ENCODE data around the gene ASNSD1. TPM values are rescaled to one million over a fixed set of nuclear protein-coding genes. Genes with fewer than 3 reads are reported as not detected.
"Not testable (repeated sequence)": the region's sequence is repeated elsewhere in the genome, so short reads cannot be mapped to it uniquely, and the experiment has no call there.

The ASNSD1 gene
- total RNA-seq, 1 experiment from 2014 or later = 33.7 TPM

- Histone ChIP-seq H3K9ac (ENCODE audit: low read length) (no peak overlapping the region), H3K4me2 (ENCODE audit: low read length) (no peak overlapping the region), H3K79me2 (ENCODE audit: low read length) (no peaks in the 10 kb centered on the region), H3K9me2 (replicated peaks; ENCODE audit: low read length) (no peaks in the 10 kb centered on the region), H3K4me1 (ENCODE audit: insufficient read depth, low read length) (no peaks in the 10 kb centered on the region), H2AFZ (ENCODE audit: low read length) (no peak overlapping the region), H3F3A (ENCODE audit: low read length, unreplicated experiment) (no peaks in the 10 kb centered on the region), H3K27me3 (ENCODE audit: low read length) (no peaks in the 10 kb centered on the region), H3K36me3 (ENCODE audit: low read depth, low read length) (no peaks in the 10 kb centered on the region), H3K27ac (ENCODE audit: low read length) (no peak overlapping the region), H3K9me3 (ENCODE audit: low read length) (no peaks in the 10 kb centered on the region), H4K20me1 (ENCODE audit: low read length) (no peaks in the 10 kb centered on the region), H3K4me3 (ENCODE audit: low read length) (no peak overlapping the region)
- CTCF ChIA-PET = interaction anchor here (0.8 kb wide), 1 partner anchor 41 kb away, joined by 4 read pairs; no protein-coding TSS in a partner anchor
- no TSS peak for BruUV-seq (replicated peaks)
- peak; percentile 40; the same call in 1 of the 2 replicates for TF ChIP-seq CTCF (conservative IDR thresholded peaks at IDR 0.05; ENCODE audit: low read depth, low read length)
- TF ChIP-seq EZH2phosphoT487 (IDR thresholded peaks at IDR 0.05; ENCODE audit: borderline replicate concordance, low read length) = no peak
- POLR2A ChIA-PET (ENCODE audit: unreplicated experiment) = no interaction called here
- ATAC-seq (no peak), DNase-seq (peak; percentile 18)
- intact Hi-C loops (cut with micrococcal nuclease) = no loop called here
Observed at GRCh38 chr2:189702071-189702470, 40.8 kb downstream of the ASNSD1 start.

GRCh38 chr2:189709501-189710221, 48.4 kb downstream of the ASNSD1 start:
- no peak for ATAC-seq
- H3K79me2 ChIP-seq (ENCODE audit: low read length) = no peaks in the 10 kb centered on the region
- H3K4me3 ChIP-seq (ENCODE audit: low read length) = no peak overlapping the region

GRCh38 chr2:189717593-189717992, 56.3 kb downstream of the ASNSD1 start:
- ATAC-seq; DNase-seq; H3K36me3 ChIP-seq (ENCODE audit: low read depth, low read length); H3K9ac ChIP-seq (ENCODE audit: low read length); H2AFZ ChIP-seq (ENCODE audit: low read length); H3K9me3 ChIP-seq (ENCODE audit: low read length); POLR2A ChIA-PET (ENCODE audit: unreplicated experiment); H3K4me3 ChIP-seq (ENCODE audit: low read length); CTCF ChIA-PET; H3K27me3 ChIP-seq (ENCODE audit: low read length); H3K4me2 ChIP-seq (ENCODE audit: low read length); H4K20me1 ChIP-seq (ENCODE audit: low read length); H3K4me1 ChIP-seq (ENCODE audit: insufficient read depth, low read length); H3F3A ChIP-seq (ENCODE audit: low read length, unreplicated experiment); H3K27ac ChIP-seq (ENCODE audit: low read length); BruUV-seq (replicated peaks); intact Hi-C loops (cut with micrococcal nuclease); H3K79me2 ChIP-seq (ENCODE audit: low read length); H3K9me2 ChIP-seq (replicated peaks; ENCODE audit: low read length): not testable (repeated sequence)

More at GRCh38 chr2:189709501-189710221, 48.4 kb downstream of the ASNSD1 start:
- no peaks in the 10 kb centered on the region for H3K36me3 ChIP-seq (ENCODE audit: low read depth, low read length)
- no peaks in the 10 kb centered on the region for H3K9me2 ChIP-seq (replicated peaks; ENCODE audit: low read length)
- no TSS peak for BruUV-seq (replicated peaks)
- CTCF ChIA-PET = no interaction called here
- DNase-seq = no peak
- intact Hi-C loops (cut with micrococcal nuclease) = no loop called here
- no peaks in the 10 kb centered on the region for H3F3A ChIP-seq (ENCODE audit: low read length, unreplicated experiment)
- H3K9me3 ChIP-seq (ENCODE audit: low read length) = no peaks in the 10 kb centered on the region
- no peaks in the 10 kb centered on the region for H3K27me3 ChIP-seq (ENCODE audit: low read length)
- TF ChIP-seq CTCF (conservative IDR thresholded peaks at IDR 0.05; ENCODE audit: low read depth, low read length) (no peak), EZH2phosphoT487 (IDR thresholded peaks at IDR 0.05; ENCODE audit: borderline replicate concordance, low read length) (no peak), EZH2 (IDR thresholded peaks at IDR 0.05; ENCODE audit: low read length, unreplicated experiment) (no peak)
- no peaks in the 10 kb centered on the region for H3K4me1 ChIP-seq (ENCODE audit: insufficient read depth, low read length)
- POLR2A ChIA-PET (ENCODE audit: unreplicated experiment) = no interaction called here
- H3K4me2 ChIP-seq (ENCODE audit: low read length) = no peak overlapping the region
- H4K20me1 ChIP-seq (ENCODE audit: low read length) = no peaks in the 10 kb centered on the region
- no peak overlapping the region for H3K9ac ChIP-seq (ENCODE audit: low read length)
- no peak overlapping the region for H3K27ac ChIP-seq (ENCODE audit: low read length)
- no peak overlapping the region for H2AFZ ChIP-seq (ENCODE audit: low read length)
